Fibroblast of lung (primary cell): Measurements from ENCODE around the gene DPAGT1.

Experiments used
- CTCF ChIP-seq, 2 donors: IDR thresholded peaks in 1 of 2; conservative IDR thresholded peaks in 1 of 2; 1 replicate in 1 of 2; 2 replicates in 1 of 2; pipeline ENCODE4 v1.5.1; 2011 to 2012; ENCODE audit warnings: low read length in 2 of 2, control low read depth in 1 of 2, inconsistent platforms in 1 of 2, low read depth in 1 of 2, mild to moderate bottlenecking in 1 of 2
- EZH2 ChIP-seq: IDR thresholded peaks from 2 replicates; pipeline ENCODE4 v1.5.1; 2012; ENCODE audit warnings: low read length, control low read depth, mild to moderate bottlenecking; ENCODE audit errors: missing control alignments

GRCh38 chr11:119091966-119092879, 9.4 kb downstream of the DPAGT1 start:
- TF ChIP-seq CTCF (conservative IDR thresholded peaks at IDR 0.05 in 1 of 2, IDR thresholded peaks at IDR 0.05 in 1 of 2; ENCODE audit: low read depth in 1 of 2, low read length in 2 of 2) (no peak), EZH2 (no peak)
